T-helper 17 cell (primary cell): Measurements from ENCODE around the gene TOX2. TPM values are rescaled to one million over a fixed set of nuclear protein-coding genes. Genes with fewer than 3 reads are reported as not detected.

Experiments
- ATAC-seq: fragments of 150-1000 bp; cut with Tn5 transposase; 2 replicates; pipeline ENCODE4 v1.10.0; 2021; ENCODE audit warnings: mild to moderate bottlenecking, moderate library complexity
- DNase-seq, 3 donors: peaks; one replicate each; pipeline versions ENCODE4 v3.0.0 to v3.0.0-alpha.2; 2020 to 2021
- H3K9me3 ChIP-seq: one replicate; pipeline ENCODE4 v1.7.0; 2013; ENCODE audit warnings: low read length, mild to moderate bottlenecking; ENCODE audit not compliant: control insufficient read depth, poor library complexity, severe bottlenecking
- H3K27ac Mint-ChIP-seq: one replicate; pipeline ENCODE4 v1.8.0; 2022; ENCODE audit warnings: mild to moderate bottlenecking, moderate library complexity, mixed read lengths
- H3K27me3 Mint-ChIP-seq: one replicate; pipeline ENCODE4 v1.8.0; 2022; ENCODE audit warnings: mixed read lengths
- H3K36me3 Mint-ChIP-seq: one replicate; pipeline ENCODE4 v1.8.0; 2022; ENCODE audit warnings: low read depth, mixed read lengths
- H3K4me1 Mint-ChIP-seq: one replicate; pipeline ENCODE4 v1.8.0; 2022; ENCODE audit warnings: mild to moderate bottlenecking, mixed read lengths
- H3K4me3 Mint-ChIP-seq: one replicate; pipeline ENCODE4 v1.8.0; 2022; ENCODE audit warnings: mild to moderate bottlenecking, moderate library complexity, mixed read lengths
- total RNA-seq, 4 donors: library from RNA in 2 of 4; stranded (reverse) in 2 of 4; gene quantifications; one replicate each; pipeline ENCODE4 v1.2.3 and lab custom pipeline; 2022 to 2026

The TOX2 gene
- total RNA-seq, 2 donors from 2014 or later: 1.7 to 2.2 TPM

- no peaks in the 10 kb centered on the region for H3K9me3 ChIP-seq
- DNase-seq (no peak), ATAC-seq (no peak)
- Mint-ChIP-seq H3K27ac (no peak overlapping the region), H3K4me1 (peaks cover 3% of the 10 kb centered on the region), H3K27me3 (peaks cover 17% of the 10 kb centered on the region), H3K36me3 (peaks cover 3% of the 10 kb centered on the region), H3K4me3 (no peak overlapping the region)
Observed at GRCh38 chr20:44050327-44050726, 135.7 kb downstream of the TOX2 start.

- H3K4me1 Mint-ChIP-seq: peaks cover 3% of the 10 kb centered on the region
- no peak overlapping the region for H3K27ac Mint-ChIP-seq
- H3K4me3 Mint-ChIP-seq: no peak overlapping the region
- peaks cover 3% of the 10 kb centered on the region for H3K36me3 Mint-ChIP-seq
- ATAC-seq (no peak), DNase-seq (no peak)
- no peaks in the 10 kb centered on the region for H3K9me3 ChIP-seq
- peaks cover 17% of the 10 kb centered on the region for H3K27me3 Mint-ChIP-seq
Observed at GRCh38 chr20:44050925-44051660, 136.4 kb downstream of the TOX2 start.

- H3K9me3 ChIP-seq: no peaks in the 10 kb centered on the region
- no peak for DNase-seq
- no peak for ATAC-seq
- H3K27ac Mint-ChIP-seq: no peak overlapping the region
- peaks cover 17% of the 10 kb centered on the region for H3K27me3 Mint-ChIP-seq
- H3K4me1 Mint-ChIP-seq: peaks cover 3% of the 10 kb centered on the region
- H3K4me3 Mint-ChIP-seq: no peak overlapping the region
- H3K36me3 Mint-ChIP-seq: peaks cover 3% of the 10 kb centered on the region
Observed at GRCh38 chr20:44051661-44052000, 137.0 kb downstream of the TOX2 start.

DNA sequence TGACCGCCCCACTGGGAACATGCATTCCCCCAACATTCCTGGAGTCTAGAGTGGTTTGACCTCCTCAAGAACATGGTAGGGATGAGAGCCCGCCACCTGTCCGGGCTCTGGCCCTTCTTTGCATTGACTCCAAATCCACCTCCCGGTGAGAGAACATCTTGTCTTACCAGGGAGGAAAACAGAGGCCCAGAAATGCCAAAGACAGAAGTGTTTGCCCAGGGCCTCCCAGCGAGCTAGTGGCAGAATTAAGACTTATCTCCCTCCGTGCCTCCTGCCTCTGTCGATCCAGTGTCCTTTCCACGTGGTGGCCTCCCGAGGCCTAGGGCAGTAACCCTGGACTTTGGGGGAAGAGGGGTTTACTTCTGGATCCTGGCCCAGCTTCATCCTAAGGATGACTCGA lies 137.5 kb downstream of the TOX2 start:
- DNase-seq (no peak), ATAC-seq (no peak)
- H3K9me3 ChIP-seq: no peaks in the 10 kb centered on the region
- Mint-ChIP-seq H3K27ac (no peak overlapping the region), H3K4me3 (no peak overlapping the region), H3K4me1 (peaks cover 3% of the 10 kb centered on the region), H3K36me3 (peaks cover 3% of the 10 kb centered on the region), H3K27me3 (peaks cover 17% of the 10 kb centered on the region)

GRCh38 chr20:44053046-44053445 lies 138.4 kb downstream of the TOX2 start:
- peaks cover 3% of the 10 kb centered on the region for H3K4me1 Mint-ChIP-seq
- H3K9me3 ChIP-seq: no peaks in the 10 kb centered on the region
- ATAC-seq (no peak), DNase-seq (no peak)
- no peak overlapping the region for H3K4me3 Mint-ChIP-seq
- no peak overlapping the region for H3K27ac Mint-ChIP-seq
- H3K36me3 Mint-ChIP-seq: peaks cover 3% of the 10 kb centered on the region
- H3K27me3 Mint-ChIP-seq: peaks cover 17% of the 10 kb centered on the region

DNA sequence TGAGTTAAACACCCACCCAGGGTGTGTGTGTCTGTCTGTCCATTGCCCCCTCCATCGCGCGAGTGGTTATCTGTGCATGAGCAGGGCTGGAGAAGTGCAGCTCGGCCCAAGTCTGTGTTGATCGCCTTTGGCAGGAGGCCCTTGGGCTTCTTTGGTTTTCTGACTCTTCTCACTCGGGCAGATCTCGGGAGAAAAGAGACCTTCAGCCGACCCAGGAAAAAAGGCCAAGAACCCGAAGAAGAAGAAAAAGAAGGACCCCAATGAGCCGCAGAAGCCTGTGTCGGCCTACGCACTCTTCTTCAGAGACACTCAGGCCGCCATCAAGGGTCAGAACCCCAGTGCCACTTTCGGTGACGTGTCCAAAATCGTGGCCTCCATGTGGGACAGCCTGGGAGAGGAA lies 139.5 kb downstream of the TOX2 start:
- ATAC-seq (no peak), DNase-seq (no peak)
- peaks cover 3% of the 10 kb centered on the region for H3K36me3 Mint-ChIP-seq
- H3K27ac Mint-ChIP-seq: no peak overlapping the region
- H3K27me3 Mint-ChIP-seq: peaks cover 17% of the 10 kb centered on the region
- H3K4me1 Mint-ChIP-seq: peaks cover 3% of the 10 kb centered on the region
- H3K4me3 Mint-ChIP-seq: no peak overlapping the region
- H3K9me3 ChIP-seq: no peaks in the 10 kb centered on the region

DNA sequence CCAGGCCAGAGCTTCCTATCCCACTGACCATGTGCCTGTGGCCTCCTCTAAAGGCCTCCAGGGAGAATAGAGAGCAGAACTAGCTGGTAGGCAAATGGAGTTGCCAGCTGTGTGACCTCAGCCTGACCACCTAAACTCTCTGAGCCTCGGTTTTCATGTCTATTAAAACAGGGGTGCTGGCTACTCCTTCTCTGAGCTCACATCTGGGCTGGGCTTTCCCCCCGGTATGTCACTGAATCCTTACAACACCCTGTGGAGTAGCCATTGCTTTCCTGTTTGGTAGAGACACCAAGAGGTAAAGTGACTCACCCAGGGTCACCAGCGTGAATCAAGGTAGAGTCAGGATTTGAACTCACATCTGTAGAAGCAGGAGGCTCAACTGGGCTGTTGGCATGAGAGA lies 140.2 kb downstream of the TOX2 start:
- H3K36me3 Mint-ChIP-seq: peaks cover 3% of the 10 kb centered on the region
- H3K27ac Mint-ChIP-seq: no peak overlapping the region
- DNase-seq (no peak), ATAC-seq (no peak)
- no peaks in the 10 kb centered on the region for H3K9me3 ChIP-seq
- H3K4me1 Mint-ChIP-seq: peaks cover 3% of the 10 kb centered on the region
- peaks cover 17% of the 10 kb centered on the region for H3K27me3 Mint-ChIP-seq
- H3K4me3 Mint-ChIP-seq: no peak overlapping the region

DNA sequence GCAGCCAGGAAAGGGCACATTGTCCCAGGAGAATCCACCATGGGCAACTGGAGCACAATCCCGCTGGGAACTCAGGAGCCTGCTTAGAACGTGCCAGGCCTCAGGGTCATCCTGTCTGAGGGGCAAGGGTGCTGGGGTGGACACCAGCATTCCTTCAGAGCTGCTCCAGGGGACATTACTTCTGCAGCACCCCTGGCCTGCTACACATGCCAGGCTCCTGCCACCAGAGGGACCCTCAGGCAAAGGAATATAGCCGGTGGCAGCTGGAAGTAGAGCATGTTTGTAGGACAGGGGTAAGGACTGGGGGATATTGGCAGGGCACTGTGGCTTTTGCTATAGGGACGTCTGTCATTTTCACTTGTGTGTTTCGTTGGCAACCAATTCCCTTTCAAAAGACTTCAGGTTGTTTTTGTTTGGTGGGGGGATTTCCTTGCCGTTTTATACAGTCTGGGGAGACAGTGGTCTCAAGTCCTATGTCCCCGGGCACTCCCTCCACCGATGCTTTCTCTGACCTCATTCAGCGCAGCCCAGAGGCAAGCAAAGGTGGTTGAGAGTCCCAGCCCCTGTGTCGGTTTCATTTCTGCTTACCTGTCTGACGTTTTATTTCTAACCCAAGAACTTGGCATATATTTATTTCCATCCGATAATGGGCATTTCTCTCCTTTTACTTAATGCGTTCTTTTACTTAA lies 141.5 kb downstream of the TOX2 start:
- H3K9me3 ChIP-seq: no peaks in the 10 kb centered on the region
- Mint-ChIP-seq H3K4me3 (no peak overlapping the region), H3K27ac (no peak overlapping the region), H3K27me3 (peaks cover 17% of the 10 kb centered on the region), H3K36me3 (peaks cover 3% of the 10 kb centered on the region), H3K4me1 (peaks cover 3% of the 10 kb centered on the region)
- ATAC-seq (peak; percentile 75), DNase-seq (peak in 1 of 3 donors; percentile 26)

DNA sequence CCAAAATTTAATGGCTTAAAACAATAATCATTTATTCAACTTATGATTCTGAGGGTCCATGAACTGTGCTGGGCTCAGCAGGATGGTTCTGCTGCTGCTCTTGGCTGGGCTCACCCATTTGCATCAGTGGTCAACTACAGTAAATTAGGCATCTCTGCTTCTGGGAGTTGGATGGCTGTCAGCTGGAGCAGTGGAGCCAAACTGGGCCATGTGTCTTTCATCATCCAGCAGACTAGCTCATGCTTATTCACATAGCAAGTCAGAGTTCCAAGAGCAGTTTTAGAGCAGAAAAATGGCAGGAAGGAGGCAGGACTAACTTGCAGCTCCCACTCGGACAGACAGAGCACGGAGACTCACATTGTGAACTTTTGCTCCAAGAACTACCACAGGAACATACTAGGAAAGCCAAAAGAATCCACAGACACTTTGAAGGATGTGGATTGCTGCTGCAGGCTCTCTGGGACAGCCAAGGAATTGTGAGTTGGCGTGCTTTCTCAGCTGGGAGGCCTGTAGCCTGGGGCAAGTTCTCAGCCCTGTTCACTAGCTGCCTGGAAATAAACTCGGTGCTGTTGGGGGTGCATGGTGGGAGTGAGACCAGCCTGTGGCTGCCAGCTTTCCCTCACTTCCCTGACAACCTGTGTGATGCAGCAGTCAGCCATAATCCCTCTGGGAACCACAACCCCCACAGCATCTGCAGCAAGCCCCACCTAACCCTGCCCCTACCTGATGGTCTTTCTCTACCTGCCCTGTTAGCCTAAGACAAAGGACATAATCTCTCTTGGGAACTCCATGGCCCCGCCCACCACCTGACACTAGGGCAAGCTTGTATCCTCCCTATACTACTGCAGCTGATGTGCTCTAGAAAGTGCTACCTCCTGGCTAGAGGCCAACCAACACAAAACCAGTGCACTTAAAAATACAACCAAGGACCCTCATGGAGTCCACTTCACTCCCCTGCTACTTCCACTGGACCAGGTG lies 143.3 kb downstream of the TOX2 start:
- no peaks in the 10 kb centered on the region for H3K9me3 ChIP-seq
- no peak for DNase-seq
- Mint-ChIP-seq H3K27me3 (peaks cover 17% of the 10 kb centered on the region), H3K4me3 (no peak overlapping the region), H3K27ac (no peak overlapping the region), H3K36me3 (peaks cover 3% of the 10 kb centered on the region), H3K4me1 (peaks cover 3% of the 10 kb centered on the region)
- no peak for ATAC-seq

DNA sequence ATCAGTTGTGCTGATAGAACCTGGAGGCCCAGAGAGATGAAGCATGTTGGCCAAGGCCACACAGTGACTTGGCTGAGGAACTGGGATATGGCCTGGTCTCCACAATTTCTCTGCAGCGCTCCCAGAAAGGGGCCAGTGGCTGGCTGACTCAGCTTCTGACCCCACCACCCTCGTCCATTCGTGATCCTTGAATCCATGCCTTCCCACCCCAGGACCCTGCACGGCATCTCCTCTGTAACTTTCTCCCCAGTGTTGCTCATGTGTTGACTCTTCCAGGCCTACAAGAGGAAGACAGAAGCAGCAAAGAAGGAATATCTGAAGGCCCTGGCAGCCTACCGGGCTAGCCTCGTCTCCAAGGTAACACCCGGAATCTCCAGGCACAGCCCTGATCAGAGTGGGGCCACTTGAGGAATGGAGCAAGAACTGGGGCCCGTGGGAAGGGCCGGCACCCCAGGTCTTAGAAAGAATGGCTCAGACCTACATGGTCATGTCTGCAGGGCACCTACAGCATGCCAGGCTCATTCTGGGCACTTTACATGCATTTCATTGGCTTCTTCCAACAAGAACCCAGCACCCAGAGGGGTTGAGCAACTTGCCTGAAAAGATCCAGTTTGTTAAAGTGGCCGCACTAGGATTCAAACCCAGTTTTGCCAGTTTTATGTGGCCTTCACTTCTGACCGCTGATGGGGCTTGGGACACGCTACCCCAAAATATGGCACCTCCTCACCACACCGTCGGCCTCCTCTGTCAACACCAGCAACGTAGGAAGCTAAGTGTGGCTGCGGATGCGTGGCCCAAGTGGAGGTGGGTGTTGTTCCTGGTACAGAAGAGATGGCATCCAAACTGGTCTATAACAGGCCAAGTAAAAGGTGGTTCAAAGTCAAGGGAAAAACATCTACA lies 150.1 kb downstream of the TOX2 start:
- no peaks in the 10 kb centered on the region for H3K36me3 Mint-ChIP-seq
- no peak for DNase-seq
- no peak overlapping the region for H3K4me3 Mint-ChIP-seq
- H3K27me3 Mint-ChIP-seq: no peaks in the 10 kb centered on the region
- peaks cover 13% of the 10 kb centered on the region for H3K4me1 Mint-ChIP-seq
- no peak for ATAC-seq
- no peak overlapping the region for H3K27ac Mint-ChIP-seq
- no peaks in the 10 kb centered on the region for H3K9me3 ChIP-seq

DNA sequence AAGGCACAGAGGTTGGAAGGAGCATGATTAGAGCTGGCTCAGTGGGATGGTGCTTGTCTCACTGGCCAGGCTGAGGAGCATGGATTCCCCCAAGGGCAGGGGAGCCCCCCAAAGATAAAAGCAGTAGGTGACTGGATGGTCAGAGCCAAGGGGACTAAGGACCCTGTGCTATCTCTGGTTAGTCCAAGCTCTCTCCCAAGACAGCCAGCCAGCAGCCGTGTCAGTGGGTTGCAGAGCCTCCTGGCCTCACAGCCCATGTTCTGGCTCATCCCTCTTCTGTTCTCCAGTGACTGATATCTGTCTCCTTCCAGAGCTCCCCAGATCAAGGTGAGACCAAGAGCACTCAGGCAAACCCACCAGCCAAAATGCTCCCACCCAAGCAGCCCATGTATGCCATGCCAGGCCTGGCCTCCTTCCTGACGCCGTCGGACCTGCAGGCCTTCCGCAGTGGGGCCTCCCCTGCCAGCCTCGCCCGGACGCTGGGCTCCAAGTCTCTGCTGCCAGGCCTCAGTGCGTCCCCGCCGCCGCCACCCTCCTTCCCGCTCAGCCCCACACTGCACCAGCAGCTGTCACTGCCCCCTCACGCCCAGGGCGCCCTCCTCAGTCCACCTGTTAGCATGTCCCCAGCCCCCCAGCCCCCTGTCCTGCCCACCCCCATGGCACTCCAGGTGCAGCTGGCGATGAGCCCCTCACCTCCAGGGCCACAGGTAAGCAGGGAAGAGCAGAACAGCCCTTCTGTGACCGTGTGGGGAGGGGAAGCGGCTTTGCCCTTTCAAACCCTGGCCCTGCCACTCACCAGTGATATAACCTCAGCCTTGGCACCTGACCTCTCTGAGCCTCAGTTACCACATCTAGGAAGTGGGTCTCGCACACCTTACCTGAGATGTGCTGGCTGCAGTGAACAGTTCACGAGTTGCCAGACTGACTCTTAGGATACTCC lies 151.0 kb downstream of the TOX2 start:
- no peaks in the 10 kb centered on the region for H3K9me3 ChIP-seq
- H3K27me3 Mint-ChIP-seq: peaks cover 4% of the 10 kb centered on the region
- no peak for DNase-seq
- peak overlapping the region; percentile 70 for H3K27ac Mint-ChIP-seq
- no peaks in the 10 kb centered on the region for H3K36me3 Mint-ChIP-seq
- ATAC-seq: no peak
- peaks cover 21% of the 10 kb centered on the region for H3K4me1 Mint-ChIP-seq
- no peak overlapping the region for H3K4me3 Mint-ChIP-seq
